ENCODE measurements around the gene ARIH2. TPM values are rescaled to one million over a fixed set of nuclear protein-coding genes. Genes with fewer than 3 reads are reported as not detected.
"Not testable (repeated sequence)": the region's sequence is repeated elsewhere in the genome, so short reads cannot be mapped to it uniquely, and the experiment has no call there.

Gene ARIH2
- total and polyA plus RNA-seq, 8 donors, result 29.8 to 202 (median 51.5) TPM

DNA sequence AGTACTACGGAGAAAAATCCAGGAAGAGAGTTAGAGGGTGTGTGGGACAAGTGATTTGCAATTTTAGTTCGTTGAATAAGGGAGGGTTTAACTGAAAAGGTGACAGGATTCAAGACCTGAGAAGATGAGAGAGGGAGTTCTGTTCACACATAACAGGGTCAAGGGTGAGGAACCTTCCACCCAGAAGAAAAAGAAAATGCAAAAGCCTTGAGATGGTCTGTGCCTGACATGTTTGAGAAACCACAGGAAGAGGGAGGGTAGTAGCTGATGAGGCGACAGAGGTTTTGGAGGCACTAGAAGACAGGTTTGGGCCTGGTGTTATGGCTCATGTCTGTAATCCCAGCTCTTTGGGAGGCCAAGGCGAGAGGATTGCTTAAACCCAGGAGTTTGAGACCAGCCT is 19.4 kb upstream of the ARIH2 start:
- H3K36me3 ChIP-seq, result no peaks in the 10 kb centered on the region
- no peaks in the 10 kb centered on the region for H3K9me3 ChIP-seq
- peak in 1 of 2 donors; percentile 26 for DNase-seq
- intact Hi-C loops (cut with DNase I; ENCODE audit: low total_unique reads), result no loop called here
- no peak for TF ChIP-seq POLR2AphosphoS5 (IDR thresholded peaks at IDR 0.05)
- TF ChIP-seq, protein P1, sequence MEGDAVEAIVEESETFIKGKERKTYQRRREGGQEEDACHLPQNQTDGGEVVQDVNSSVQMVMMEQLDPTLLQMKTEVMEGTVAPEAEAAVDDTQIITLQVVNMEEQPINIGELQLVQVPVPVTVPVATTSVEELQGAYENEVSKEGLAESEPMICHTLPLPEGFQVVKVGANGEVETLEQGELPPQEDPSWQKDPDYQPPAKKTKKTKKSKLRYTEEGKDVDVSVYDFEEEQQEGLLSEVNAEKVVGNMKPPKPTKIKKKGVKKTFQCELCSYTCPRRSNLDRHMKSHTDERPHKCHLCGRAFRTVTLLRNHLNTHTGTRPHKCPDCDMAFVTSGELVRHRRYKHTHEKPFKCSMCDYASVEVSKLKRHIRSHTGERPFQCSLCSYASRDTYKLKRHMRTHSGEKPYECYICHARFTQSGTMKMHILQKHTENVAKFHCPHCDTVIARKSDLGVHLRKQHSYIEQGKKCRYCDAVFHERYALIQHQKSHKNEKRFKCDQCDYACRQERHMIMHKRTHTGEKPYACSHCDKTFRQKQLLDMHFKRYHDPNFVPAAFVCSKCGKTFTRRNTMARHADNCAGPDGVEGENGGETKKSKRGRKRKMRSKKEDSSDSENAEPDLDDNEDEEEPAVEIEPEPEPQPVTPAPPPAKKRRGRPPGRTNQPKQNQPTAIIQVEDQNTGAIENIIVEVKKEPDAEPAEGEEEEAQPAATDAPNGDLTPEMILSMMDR (IDR thresholded peaks at IDR 0.05), result no peak
- no peak for TF ChIP-seq EP300 (IDR thresholded peaks at IDR 0.05)
- TF ChIP-seq POLR2A (IDR thresholded peaks at IDR 0.05), result no peak
- peak overlapping the region; percentile 71 to 80 (median 76) for H3K4me3 ChIP-seq
- peaks cover 13 to 30% (median 18%) of the 10 kb centered on the region in 4 donors for H3K4me1 ChIP-seq
- peak overlapping the region in 4 of 5 donors; percentile 79 to 90 (median 85) for H3K27ac ChIP-seq
- WGBS, 5 donors, result 66 to 81% (median 75%) methylated on average over 4 of the region's 4 CpGs
- no peaks in the 10 kb centered on the region for H3K27me3 ChIP-seq

DNA sequence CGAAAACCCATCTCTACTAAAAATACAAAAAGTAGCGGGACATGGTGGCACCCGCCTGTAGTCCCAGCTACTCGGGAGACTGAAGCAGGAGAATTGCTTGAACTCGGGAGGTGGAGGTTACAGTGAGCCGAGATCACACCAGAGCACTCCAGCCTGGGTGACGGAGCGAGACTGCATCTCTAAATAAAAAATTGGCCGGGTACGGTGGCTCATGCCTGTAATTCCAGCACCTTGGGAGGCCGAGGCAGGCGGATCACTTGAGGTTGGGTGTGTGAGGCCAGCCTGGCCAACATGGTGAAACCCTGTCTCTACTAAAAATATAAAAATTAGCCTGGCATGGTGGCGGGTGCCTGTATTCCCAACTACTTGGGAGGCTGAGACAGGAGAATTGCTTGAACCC is 11.6 kb upstream of the ARIH2 start:
- 91 to 97% (median 94%) methylated on average over 13 of the region's 13 CpGs for WGBS, 5 donors
- H3K9me3 ChIP-seq; H3K4me3 ChIP-seq; intact Hi-C loops (cut with DNase I; ENCODE audit: low total_unique reads); H3K4me1 ChIP-seq; DNase-seq; H3K36me3 ChIP-seq; H3K27ac ChIP-seq; H3K27me3 ChIP-seq: not testable (repeated sequence)

DNA sequence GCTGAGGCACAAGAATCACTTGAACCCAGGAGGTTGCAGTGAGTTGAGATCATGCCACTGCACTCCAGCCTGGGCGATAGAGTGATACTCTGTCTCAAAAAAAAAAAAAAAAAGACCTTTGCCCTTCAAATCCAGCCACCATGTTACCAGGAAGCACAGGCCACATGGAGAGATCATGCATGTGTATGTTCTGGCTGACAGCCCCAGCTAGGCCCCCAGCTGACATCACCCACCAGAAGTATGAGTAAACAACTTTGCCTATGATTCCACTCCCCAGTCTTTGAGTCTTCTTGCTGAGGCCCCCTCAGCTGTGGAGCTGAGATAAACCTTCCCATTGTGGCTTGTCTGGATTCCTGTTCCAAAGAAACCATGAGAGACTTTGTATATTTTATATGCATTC is 3.3 kb upstream of the ARIH2 start:
- intact Hi-C loops (cut with DNase I; ENCODE audit: low total_unique reads), result no loop called here
- peak in 1 of 2 donors; percentile 25 for DNase-seq
- H3K36me3 ChIP-seq, result no peaks in the 10 kb centered on the region
- no peaks in the 10 kb centered on the region for H3K9me3 ChIP-seq
- no peaks in the 10 kb centered on the region for H3K27me3 ChIP-seq
- 40 to 86% (median 79%) methylated on average over 1 of the region's 1 CpG for WGBS, 5 donors
- no peak overlapping the region for H3K4me3 ChIP-seq
- H3K4me1 ChIP-seq, result peaks cover 6 to 24% (median 19%) of the 10 kb centered on the region in 4 donors
- no peak for TF ChIP-seq EP300 (IDR thresholded peaks at IDR 0.05)
- TF ChIP-seq POLR2AphosphoS5 (IDR thresholded peaks at IDR 0.05), result no peak
- TF ChIP-seq, protein P1 (IDR thresholded peaks at IDR 0.05), result no peak
- TF ChIP-seq POLR2A (IDR thresholded peaks at IDR 0.05), result no peak
- no peak overlapping the region for H3K27ac ChIP-seq

DNA sequence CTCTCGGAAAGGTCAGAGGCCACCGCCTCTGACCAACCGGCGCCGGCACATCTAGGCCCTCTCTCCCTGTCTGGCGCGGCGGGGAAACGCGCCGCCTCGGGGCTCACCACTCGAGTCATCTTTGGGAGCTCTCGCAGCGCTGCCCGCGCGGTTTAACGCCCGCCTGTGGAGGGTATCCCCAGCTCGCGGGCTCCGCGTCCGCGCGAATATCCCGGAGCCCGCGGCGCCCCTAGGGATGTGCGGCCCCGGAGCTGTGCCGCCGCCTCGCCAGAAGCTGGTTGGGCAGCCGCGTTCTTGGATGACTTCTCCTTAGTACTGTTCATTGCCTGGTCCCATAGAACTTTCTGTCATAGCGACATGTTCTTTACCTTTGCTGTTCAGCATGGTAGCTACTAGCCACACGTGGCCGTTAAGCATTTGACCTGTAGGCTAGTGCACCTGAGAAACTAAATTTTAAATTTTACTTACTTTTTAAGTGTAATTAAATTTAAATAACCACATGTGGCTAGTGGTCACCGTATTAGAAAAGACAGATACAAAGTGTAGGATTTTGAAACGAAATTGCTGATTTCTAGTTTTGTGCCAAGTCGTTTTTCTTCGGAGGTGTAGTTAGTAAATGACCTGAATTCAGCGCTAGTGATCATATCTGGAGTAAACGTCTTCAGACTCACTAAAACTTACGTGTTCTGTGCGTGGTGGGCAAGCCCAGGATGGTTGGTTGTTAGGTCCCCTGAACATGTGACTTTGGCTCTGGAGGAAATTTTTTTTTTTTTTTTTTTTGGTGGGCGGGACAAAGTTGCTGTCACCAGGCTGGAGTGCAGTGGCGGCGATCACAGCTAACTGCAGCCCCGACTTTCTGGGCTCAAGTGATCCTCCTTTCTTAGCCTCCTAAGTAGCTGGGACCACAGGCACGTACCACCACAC is 835 bp downstream of the ARIH2 start:
- DNase-seq, result peak; percentile 28 to 82
- peaks cover 12 to 38% (median 35%) of the 10 kb centered on the region in 4 donors for H3K4me1 ChIP-seq
- peaks cover 11 to 31% (median 29%) of the 10 kb centered on the region in 4 donors for H3K36me3 ChIP-seq
- H3K27me3 ChIP-seq, result no peaks in the 10 kb centered on the region
- H3K9me3 ChIP-seq, result no peaks in the 10 kb centered on the region
- TF ChIP-seq, protein P1 (IDR thresholded peaks at IDR 0.05), result no peak
- no peak for TF ChIP-seq EP300 (IDR thresholded peaks at IDR 0.05)
- TF ChIP-seq POLR2AphosphoS5 (IDR thresholded peaks at IDR 0.05), result peak in 1 of 3 donors; percentile 25
- no peak for TF ChIP-seq POLR2A (IDR thresholded peaks at IDR 0.05)
- 1 to 2% (median 1%) methylated on average over 26 to 54 of the region's 54 CpGs for WGBS, 5 donors
- H3K27ac ChIP-seq, result peak overlapping the region; percentile 94 to 99 (median 98)
- intact Hi-C loops (cut with DNase I; ENCODE audit: low total_unique reads), result no loop called here
- peak overlapping the region; percentile 77 to 95 (median 90) for H3K4me3 ChIP-seq

Measured in stomach (tissue), 9 donors.